ENCODE data around the gene FAM174C. TPM values are rescaled to one million over a fixed set of nuclear protein-coding genes. Genes with fewer than 3 reads are reported as not detected.
A peak's percentile ranks its signal among the peaks of the same experiment; 100 is the strongest.

Gene FAM174C
- polyA plus RNA-seq, 1 of the 3 experiments (the other 2 are of a cell fraction): 78.0 TPM

- no peak overlapping the region for H3K9ac ChIP-seq
- H4K20me1 ChIP-seq (ENCODE audit: insufficient read depth): peaks cover 11% of the 10 kb centered on the region; the same call in 1 of the 2 replicates
- H3K79me2 ChIP-seq (ENCODE audit: insufficient read depth): no peaks in the 10 kb centered on the region
- ChIA-PET POLR2A (interaction anchor here (1.7 kb wide), 1 partner anchor 43 kb away, joined by 4 read pairs; the partner anchor contains the start of gene CIRBP), CTCF (interaction anchor here (1.2 to 2.3 kb wide), 5 partner anchors 10 to 114 kb away, joined by 4 to 12 read pairs (median 6); partner anchors contain the start of gene ATP5F1D)
- H3K4me1 ChIP-seq (ENCODE audit: control insufficient read depth in 1 of 2, insufficient read depth in 2 of 2, low read depth in 1 of 2, low read length in 1 of 2): peaks cover 0 to 5% of the 10 kb centered on the region in 2 experiments; a peak in 1 of 4 replicates
- no peak for DNase-seq
- no peak overlapping the region for H3K4me3 ChIP-seq (ENCODE audit: low read depth in 2 of 2, low read length in 1 of 2)
- no peaks in the 10 kb centered on the region for H3K9me3 ChIP-seq
- H3K27ac ChIP-seq (ENCODE audit: low read depth in 2 of 2, low read length in 1 of 2): no peak overlapping the region
- H2AFZ ChIP-seq (ENCODE audit: low read depth): no peak overlapping the region
- no peak overlapping the region for H3K4me2 ChIP-seq
- peaks cover 0 to 52% of the 10 kb centered on the region in 2 experiments for H3K36me3 ChIP-seq (replicated peaks in 1 of 2; ENCODE audit: control insufficient read depth in 1 of 2, insufficient read depth in 2 of 2, low read length in 1 of 2)
- no CpG with 5 or more reads among the region's 50 CpGs for WGBS (ENCODE audit: low lambda C conversion rate)
- H3F3A ChIP-seq (replicated peaks; ENCODE audit: insufficient read depth): no peaks in the 10 kb centered on the region
- no peaks in the 10 kb centered on the region for H3K27me3 ChIP-seq (ENCODE audit: insufficient read depth)
- no peak for TF ChIP-seq CHD2 (IDR thresholded peaks at IDR 0.05; ENCODE audit: low read length, partially characterized antibody)
- peak; percentile 20; the same call in 1 of the 2 replicates for TF ChIP-seq POLR2AphosphoS5 (IDR thresholded peaks at IDR 0.05; ENCODE audit: low read depth, low read length)
- no peak for TF ChIP-seq PBX3 (IDR thresholded peaks at IDR 0.05)
- no peaks in the 10 kb centered on the region for H3K9me2 ChIP-seq
These were observed 48.6 kb upstream of the FAM174C start for GRCh38 chr19:1226522-1227303.

- peaks cover 19% of the 10 kb centered on the region for H4K20me1 ChIP-seq (ENCODE audit: insufficient read depth)
- H3K4me1 ChIP-seq (ENCODE audit: control insufficient read depth in 1 of 2, insufficient read depth in 2 of 2, low read depth in 1 of 2, low read length in 1 of 2): peaks cover 0 to 5% of the 10 kb centered on the region in 2 experiments; a peak in 1 of 4 replicates
- WGBS (ENCODE audit: low lambda C conversion rate): 96% methylated on average over 50 of the region's 56 CpGs
- ChIA-PET POLR2A (no interaction called here), CTCF (interaction anchor here (1.3 to 2.3 kb wide), 2 partner anchors 13 to 39 kb away, joined by 4 to 5 read pairs; no protein-coding TSS in a partner anchor)
- peaks cover 0 to 47% of the 10 kb centered on the region in 2 experiments for H3K36me3 ChIP-seq (replicated peaks in 1 of 2; ENCODE audit: control insufficient read depth in 1 of 2, insufficient read depth in 2 of 2, low read length in 1 of 2)
- H3K79me2 ChIP-seq (ENCODE audit: insufficient read depth): no peaks in the 10 kb centered on the region
- no peak for DNase-seq
- H3K4me3 ChIP-seq (ENCODE audit: low read depth in 2 of 2, low read length in 1 of 2): no peak overlapping the region
- H3F3A ChIP-seq (replicated peaks; ENCODE audit: insufficient read depth): peaks cover 3% of the 10 kb centered on the region
- H3K4me2 ChIP-seq: no peak overlapping the region
- H3K27me3 ChIP-seq (ENCODE audit: insufficient read depth): no peaks in the 10 kb centered on the region
- H3K9me3 ChIP-seq: no peaks in the 10 kb centered on the region
- no peak overlapping the region for H3K27ac ChIP-seq (ENCODE audit: low read depth in 2 of 2, low read length in 1 of 2)
- no peaks in the 10 kb centered on the region for H3K9me2 ChIP-seq
- no peak overlapping the region for H2AFZ ChIP-seq (ENCODE audit: low read depth)
- H3K9ac ChIP-seq: no peak overlapping the region
- TF ChIP-seq SMC3 (IDR thresholded peaks at IDR 0.05; ENCODE audit: low read depth, low read length) (no peak), FOXJ3 (CRISPR knock-in tag; IDR thresholded peaks at IDR 0.05) (no peak), PBX3 (IDR thresholded peaks at IDR 0.05) (no peak), MAX (IDR thresholded peaks at IDR 0.05; ENCODE audit: low read depth) (no peak), EP300 (IDR thresholded peaks at IDR 0.05; ENCODE audit: borderline replicate concordance in 1 of 2, low read depth in 1 of 2, low read length in 1 of 2) (no peak), TEAD4 (IDR thresholded peaks at IDR 0.05; ENCODE audit: borderline replicate concordance, insufficient read depth) (no peak), MEF2A (IDR thresholded peaks at IDR 0.05; ENCODE audit: borderline replicate concordance, low read depth) (no peak), TAF1 (IDR thresholded peaks at IDR 0.05; ENCODE audit: borderline replicate concordance, low read depth, low read length) (no peak), RXRA (IDR thresholded peaks at IDR 0.05; ENCODE audit: borderline replicate concordance, low read depth) (no peak), TCF12 (IDR thresholded peaks at IDR 0.05) (no peak), YY1 (IDR thresholded peaks at IDR 0.05; ENCODE audit: low read depth) (no peak), NRF1 (IDR thresholded peaks at IDR 0.05; ENCODE audit: low read depth, low read length) (no peak), RAD21 (IDR thresholded peaks at IDR 0.05; ENCODE audit: low read length) (no peak), USF2 (IDR thresholded peaks at IDR 0.05; ENCODE audit: borderline replicate concordance, low read depth, low read length) (no peak), USF1 (IDR thresholded peaks at IDR 0.05; ENCODE audit: borderline replicate concordance, low read depth) (no peak)
These were observed 47.9 kb upstream of the FAM174C start for GRCh38 chr19:1227304-1228054.

Data from SK-N-SH (cell line).